ENCODE results near the gene RND1. TPM values are rescaled to one million over a fixed set of nuclear protein-coding genes. Genes with fewer than 3 reads are reported as not detected.

RND1 gene
- polyA plus RNA-seq, 1 donor from 2014 or later = 1.3 TPM

GRCh38 chr12:48907245-48907644, 41.6 kb upstream of the RND1 start:
- H3K27me3 ChIP-seq (ENCODE audit: insufficient read depth, low read depth, low read length) = no peaks in the 10 kb centered on the region
- no peaks in the 10 kb centered on the region for H3K79me2 ChIP-seq (replicated peaks; ENCODE audit: insufficient read depth, low read length)
- no peak overlapping the region for H3K27ac ChIP-seq (ENCODE audit: low read length)
- no peaks in the 10 kb centered on the region for H3K9me3 ChIP-seq (ENCODE audit: low read length)
- H3K4me2 ChIP-seq (ENCODE audit: low read length) = no peak overlapping the region
- no peaks in the 10 kb centered on the region for H4K20me1 ChIP-seq (ENCODE audit: insufficient read depth)
- TF ChIP-seq CTCF (IDR thresholded peaks at IDR 0.05; ENCODE audit: poor library complexity, severe bottlenecking) (no peak), EZH2 (IDR thresholded peaks at IDR 0.05; ENCODE audit: borderline replicate concordance, insufficient read depth, low read length, poor library complexity, severe bottlenecking) (no peak), MXI1 (conservative IDR thresholded peaks at IDR 0.05; ENCODE audit: poor library complexity, severe bottlenecking) (no peak), RAD21 (conservative IDR thresholded peaks at IDR 0.05) (no peak), REST (IDR thresholded peaks at IDR 0.05; ENCODE audit: borderline replicate concordance) (no peak), TAF1 (IDR thresholded peaks at IDR 0.05; ENCODE audit: low read depth) (no peak), POLR2AphosphoS5 (IDR thresholded peaks at IDR 0.05) (no peak), EP300 (conservative IDR thresholded peaks at IDR 0.05; ENCODE audit: poor library complexity, severe bottlenecking) (no peak), SMC3 (conservative IDR thresholded peaks at IDR 0.05; ENCODE audit: poor library complexity) (no peak)
- no peak overlapping the region for H3K9ac ChIP-seq (ENCODE audit: low read length)
- no peaks in the 10 kb centered on the region for H3K36me3 ChIP-seq (ENCODE audit: insufficient read depth, low read length)
- H3K9me2 ChIP-seq (ENCODE audit: insufficient read depth, low read length) = no peaks in the 10 kb centered on the region
- no peak overlapping the region for H2AFZ ChIP-seq (ENCODE audit: low read depth, low read length)
- H3F3A ChIP-seq (ENCODE audit: insufficient read depth, low read length, poor library complexity, severe bottlenecking) = no peaks in the 10 kb centered on the region
- no peak overlapping the region for H3K4me3 ChIP-seq (ENCODE audit: low read length)

- H2AFZ ChIP-seq (ENCODE audit: low read depth, low read length) = no peak overlapping the region
- H3K4me2 ChIP-seq (ENCODE audit: low read length) = peak overlapping the region; percentile 70
- H3K36me3 ChIP-seq (ENCODE audit: insufficient read depth, low read length) = no peaks in the 10 kb centered on the region
- H3K27ac ChIP-seq (ENCODE audit: low read length) = no peak overlapping the region
- no peaks in the 10 kb centered on the region for H3K9me3 ChIP-seq (ENCODE audit: low read length)
- peak overlapping the region; percentile 30 for H3K9ac ChIP-seq (ENCODE audit: low read length)
- peak overlapping the region; percentile 61 for H3K4me3 ChIP-seq (ENCODE audit: low read length)
- H3K79me2 ChIP-seq (replicated peaks; ENCODE audit: insufficient read depth, low read length) = no peaks in the 10 kb centered on the region
- TF ChIP-seq EP300 (conservative IDR thresholded peaks at IDR 0.05; ENCODE audit: poor library complexity, severe bottlenecking) (no peak), EZH2 (IDR thresholded peaks at IDR 0.05; ENCODE audit: borderline replicate concordance, insufficient read depth, low read length, poor library complexity, severe bottlenecking) (no peak), TAF1 (IDR thresholded peaks at IDR 0.05; ENCODE audit: low read depth) (no peak), POLR2AphosphoS5 (IDR thresholded peaks at IDR 0.05) (no peak), MXI1 (conservative IDR thresholded peaks at IDR 0.05; ENCODE audit: poor library complexity, severe bottlenecking) (peak; percentile 64), CTCF (IDR thresholded peaks at IDR 0.05; ENCODE audit: poor library complexity, severe bottlenecking) (peak; percentile 71), SMC3 (conservative IDR thresholded peaks at IDR 0.05; ENCODE audit: poor library complexity) (peak; percentile 33), REST (IDR thresholded peaks at IDR 0.05; ENCODE audit: borderline replicate concordance) (no peak), RAD21 (conservative IDR thresholded peaks at IDR 0.05) (no peak)
- no peaks in the 10 kb centered on the region for H4K20me1 ChIP-seq (ENCODE audit: insufficient read depth)
- no peaks in the 10 kb centered on the region for H3F3A ChIP-seq (ENCODE audit: insufficient read depth, low read length, poor library complexity, severe bottlenecking)
- no peaks in the 10 kb centered on the region for H3K27me3 ChIP-seq (ENCODE audit: insufficient read depth, low read depth, low read length)
- H3K9me2 ChIP-seq (ENCODE audit: insufficient read depth, low read length) = no peaks in the 10 kb centered on the region
Measured at GRCh38 chr12:48903982-48904411, 38.3 kb upstream of the RND1 start.
